Measurements from ENCODE around the gene NANS.

DNA sequence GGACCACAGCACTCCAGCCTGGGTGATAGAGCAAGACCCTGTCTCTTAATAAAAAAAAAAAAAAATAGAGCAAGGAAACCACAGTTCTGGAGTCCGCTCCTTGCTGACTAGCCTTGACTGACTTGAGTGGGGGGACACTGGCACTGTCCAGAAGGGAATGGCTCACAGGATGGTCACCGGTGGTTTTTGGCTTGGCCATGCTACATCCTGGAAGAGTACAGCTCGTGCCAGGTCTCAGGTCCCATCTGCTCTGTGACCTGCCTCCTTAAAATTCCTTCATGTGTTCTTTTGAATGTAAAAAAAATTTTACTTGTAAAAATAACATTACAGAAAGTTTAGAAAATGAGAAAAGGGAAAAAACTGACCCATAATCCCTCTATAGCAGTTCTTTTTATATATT, 5.6 kb downstream of the NANS start:
- TF ChIP-seq CTCF (IDR thresholded peaks at IDR 0.05; ENCODE audit: poor library complexity, severe bottlenecking) = no peak
- no peak for TF ChIP-seq EP300 (conservative IDR thresholded peaks at IDR 0.05; ENCODE audit: poor library complexity, severe bottlenecking)
